ENCODE results near the gene SNTB2. TPM values are rescaled to one million over a fixed set of nuclear protein-coding genes. Genes with fewer than 3 reads are reported as not detected.

The SNTB2 gene
- total and polyA plus RNA-seq, 9 of the 15 experiments (the other 6 are each of a cell fraction or from before 2014, with no cell fraction given) = 1.2 to 13.7 (median 5.7) TPM

DNA sequence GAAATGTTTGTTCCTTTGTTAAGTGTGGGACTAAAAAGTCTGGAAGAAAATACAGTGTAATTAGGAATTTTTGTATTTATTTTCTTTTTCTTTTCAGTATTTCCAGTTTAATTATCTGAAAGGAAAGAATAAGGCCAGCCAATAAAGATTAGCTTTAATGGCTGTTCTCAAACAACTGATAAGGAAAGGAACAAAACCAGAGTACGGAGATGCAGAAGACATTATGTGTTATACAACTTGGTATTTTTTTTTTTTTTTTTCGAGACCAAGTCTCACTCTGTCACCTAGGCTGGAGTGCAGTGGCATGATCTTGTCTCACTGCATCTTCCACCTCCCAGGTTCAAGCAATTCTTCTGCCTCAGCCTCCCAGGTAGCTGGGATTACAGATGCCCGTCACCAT is 47.5 kb downstream of the SNTB2 start:
- in situ Hi-C loops (cut with MboI) = no loop called here
- Histone ChIP-seq H3K9me1 (ENCODE audit: control insufficient read depth, insufficient read depth, low read length) (no peaks in the 10 kb centered on the region), H3K36me3 (ENCODE audit: control insufficient read depth, insufficient read depth, low read length) (no peaks in the 10 kb centered on the region), H3K79me2 (ENCODE audit: control insufficient read depth, insufficient read depth, low read length) (no peaks in the 10 kb centered on the region), H3K27me3 (ENCODE audit: control insufficient read depth in 2 of 2, insufficient read depth in 2 of 2, low read length in 2 of 2) (no peaks in the 10 kb centered on the region), H3K9ac (ENCODE audit: insufficient read depth in 1 of 2, low read depth in 2 of 2, low read length in 2 of 2) (no peak overlapping the region), H3K9me3 (replicated peaks; ENCODE audit: control insufficient read depth, insufficient read depth, low read depth, low read length) (no peaks in the 10 kb centered on the region), H3K27ac (ENCODE audit: extremely low read depth, low read depth, low read length) (no peak overlapping the region), H3K4me2 (ENCODE audit: insufficient read depth, low read length) (no peak overlapping the region), H3K4me1 (replicated peaks in 1 of 2; ENCODE audit: control insufficient read depth in 2 of 2, insufficient read depth in 2 of 2, low read length in 2 of 2) (no peaks in the 10 kb centered on the region; a peak in 1 of 5 replicates), H2AFZ (ENCODE audit: low read depth, low read length) (no peak overlapping the region), H3K4me3 (no peak overlapping the region), H4K20me1 (replicated peaks; ENCODE audit: control insufficient read depth, insufficient read depth, low read length) (no peaks in the 10 kb centered on the region)
- BruUV-seq (replicated peaks) = no TSS peak
- TF ChIP-seq RBM15 (IDR thresholded peaks at IDR 0.05; ENCODE audit: insufficient read depth, low read length) = no peak
- no peak for TF ChIP-seq ZNF445 (CRISPR knock-in tag; IDR thresholded peaks at IDR 0.05; ENCODE audit: low read depth)
- no peak for TF ChIP-seq RNF2 (IDR thresholded peaks at IDR 0.05)
- TF ChIP-seq ATF6 (CRISPR knock-in tag; IDR thresholded peaks at IDR 0.05) = no peak
- TF ChIP-seq FOSL1 (tag; conservative IDR thresholded peaks at IDR 0.05) = no peak
- TF ChIP-seq, protein P1, sequence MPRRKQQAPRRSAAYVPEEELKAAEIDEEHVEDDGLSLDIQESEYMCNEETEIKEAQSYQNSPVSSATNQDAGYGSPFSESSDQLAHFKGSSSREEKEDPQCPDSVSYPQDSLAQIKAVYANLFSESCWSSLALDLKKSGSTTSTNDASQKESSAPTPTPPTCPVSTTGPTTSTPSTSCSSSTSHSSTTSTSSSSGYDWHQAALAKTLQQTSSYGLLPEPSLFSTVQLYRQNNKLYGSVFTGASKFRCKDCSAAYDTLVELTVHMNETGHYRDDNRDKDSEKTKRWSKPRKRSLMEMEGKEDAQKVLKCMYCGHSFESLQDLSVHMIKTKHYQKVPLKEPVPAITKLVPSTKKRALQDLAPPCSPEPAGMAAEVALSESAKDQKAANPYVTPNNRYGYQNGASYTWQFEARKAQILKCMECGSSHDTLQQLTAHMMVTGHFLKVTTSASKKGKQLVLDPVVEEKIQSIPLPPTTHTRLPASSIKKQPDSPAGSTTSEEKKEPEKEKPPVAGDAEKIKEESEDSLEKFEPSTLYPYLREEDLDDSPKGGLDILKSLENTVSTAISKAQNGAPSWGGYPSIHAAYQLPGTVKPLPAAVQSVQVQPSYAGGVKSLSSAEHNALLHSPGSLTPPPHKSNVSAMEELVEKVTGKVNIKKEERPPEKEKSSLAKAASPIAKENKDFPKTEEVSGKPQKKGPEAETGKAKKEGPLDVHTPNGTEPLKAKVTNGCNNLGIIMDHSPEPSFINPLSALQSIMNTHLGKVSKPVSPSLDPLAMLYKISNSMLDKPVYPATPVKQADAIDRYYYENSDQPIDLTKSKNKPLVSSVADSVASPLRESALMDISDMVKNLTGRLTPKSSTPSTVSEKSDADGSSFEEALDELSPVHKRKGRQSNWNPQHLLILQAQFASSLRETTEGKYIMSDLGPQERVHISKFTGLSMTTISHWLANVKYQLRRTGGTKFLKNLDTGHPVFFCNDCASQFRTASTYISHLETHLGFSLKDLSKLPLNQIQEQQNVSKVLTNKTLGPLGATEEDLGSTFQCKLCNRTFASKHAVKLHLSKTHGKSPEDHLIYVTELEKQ (CRISPR knock-in tag; IDR thresholded peaks at IDR 0.05) = no peak
- TF ChIP-seq, protein P2, sequence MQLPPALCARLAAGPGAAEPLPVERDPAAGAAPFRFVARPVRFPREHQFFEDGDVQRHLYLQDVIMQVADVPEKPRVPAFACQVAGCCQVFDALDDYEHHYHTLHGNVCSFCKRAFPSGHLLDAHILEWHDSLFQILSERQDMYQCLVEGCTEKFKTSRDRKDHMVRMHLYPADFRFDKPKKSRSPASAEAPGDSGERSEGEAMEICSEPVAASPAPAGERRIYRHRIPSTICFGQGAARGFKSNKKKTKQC (CRISPR knock-in tag; IDR thresholded peaks at IDR 0.05) = no peak
- no peak for TF ChIP-seq ZMIZ1 (IDR thresholded peaks at IDR 0.05; ENCODE audit: low read depth in 2 of 2, low read length in 2 of 2)
- TF ChIP-seq MXD1 (CRISPR knock-in tag; IDR thresholded peaks at IDR 0.05; ENCODE audit: borderline replicate concordance, poor library complexity, severe bottlenecking) = no peak
- no peak for TF ChIP-seq NFRKB (IDR thresholded peaks at IDR 0.05; ENCODE audit: low read depth)
- no peak for TF ChIP-seq GATA2 (CRISPR knock-in tag; IDR thresholded peaks at IDR 0.05)
- DNase-seq (ENCODE audit: extremely low read depth in 1 of 4, low spot score in 3 of 4) (no peak), FAIRE-seq (no peak), ATAC-seq (no peak)
- WGBS (ENCODE audit: insufficient coverage, low coverage, missing lambda C conversion rate) = 69% methylated on average over 2 of the region's 3 CpGs
- ChIA-PET POLR2A (no interaction called here), CTCF (ENCODE audit: low intra/inter-chr PET ratio) (no interaction called here)
- intact Hi-C loops (cut with micrococcal nuclease) = no loop called here

All from K562 (cell line).